Occipital lobe (tissue), 2 donors: ENCODE data around the gene ARHGAP18. TPM values are rescaled to one million over a fixed set of nuclear protein-coding genes. Genes with fewer than 3 reads are reported as not detected.

ENCODE experiments used
- DNase-seq: peaks from one replicate; lab custom pipeline; 2025; lab: John Stamatoyannopoulos, UW
- total RNA-seq: library from RNA; depleted of rRNA; stranded (reverse); fragments of >200 nt; gene quantifications from one replicate; pipeline ENCODE4 v1.2.3, GENCODE V29; 2014

ARHGAP18 gene
- total RNA-seq, 1 donor from 2014 or later = 8.6 TPM

DNA sequence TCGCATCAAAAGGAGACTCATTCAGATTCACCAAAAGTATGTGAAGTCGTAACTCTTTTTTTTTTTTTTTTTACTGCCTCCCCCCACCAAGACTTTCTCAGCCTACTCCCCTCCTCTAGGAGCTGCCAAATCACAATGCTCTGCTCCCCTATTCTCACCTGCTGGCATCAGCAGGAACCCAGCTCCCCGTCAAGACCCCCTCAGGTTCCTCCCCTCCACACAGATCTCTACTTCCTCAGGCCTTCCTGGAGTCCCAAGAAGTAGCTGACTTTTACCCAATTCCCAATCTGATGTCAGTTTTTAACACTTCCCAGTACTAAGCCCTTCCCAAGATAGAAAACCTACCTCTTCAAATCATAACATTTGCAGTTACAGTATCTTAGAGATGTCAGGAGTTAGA lies 39.3 kb downstream of the ARHGAP18 start:
- no peak for DNase-seq

DNA sequence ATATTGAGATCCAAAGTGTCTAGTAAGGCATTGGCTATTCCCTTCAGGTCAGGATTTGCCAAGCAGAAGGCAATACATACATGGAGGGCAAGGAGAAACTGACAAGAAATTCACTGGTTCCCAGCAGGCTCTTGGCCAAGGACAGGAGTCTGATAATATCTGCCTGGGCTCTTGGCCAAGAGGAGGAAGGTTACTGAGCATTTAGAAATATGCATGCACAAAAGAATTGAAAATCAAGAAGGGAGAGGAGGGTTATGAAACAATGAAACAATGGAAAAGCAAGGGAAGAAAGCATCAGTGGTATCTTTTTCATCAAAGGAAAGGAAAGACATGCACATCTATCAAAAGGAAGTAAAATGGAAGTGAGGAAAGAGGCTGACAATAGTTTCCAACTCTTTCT lies 42.4 kb downstream of the ARHGAP18 start:
- no peak for DNase-seq

DNA sequence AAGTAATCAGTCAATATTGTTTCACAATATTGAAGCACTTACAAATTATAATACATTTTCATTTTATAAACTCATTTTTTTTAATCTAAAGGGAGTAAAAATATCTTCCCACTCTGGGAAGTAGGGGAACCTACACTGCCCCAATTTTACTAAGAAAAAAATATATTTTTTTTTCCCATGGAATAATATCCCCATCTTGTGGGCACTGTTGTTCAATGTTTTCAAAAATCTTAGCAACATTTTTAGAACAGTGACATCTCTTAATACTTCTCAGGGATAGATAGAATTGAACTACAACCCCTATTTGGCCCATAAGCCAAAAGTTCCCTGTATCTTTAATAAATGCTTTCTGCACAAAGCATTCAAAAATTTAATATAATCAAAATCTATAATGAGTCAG lies 42.9 kb downstream of the ARHGAP18 start:
- no peak for DNase-seq

DNA sequence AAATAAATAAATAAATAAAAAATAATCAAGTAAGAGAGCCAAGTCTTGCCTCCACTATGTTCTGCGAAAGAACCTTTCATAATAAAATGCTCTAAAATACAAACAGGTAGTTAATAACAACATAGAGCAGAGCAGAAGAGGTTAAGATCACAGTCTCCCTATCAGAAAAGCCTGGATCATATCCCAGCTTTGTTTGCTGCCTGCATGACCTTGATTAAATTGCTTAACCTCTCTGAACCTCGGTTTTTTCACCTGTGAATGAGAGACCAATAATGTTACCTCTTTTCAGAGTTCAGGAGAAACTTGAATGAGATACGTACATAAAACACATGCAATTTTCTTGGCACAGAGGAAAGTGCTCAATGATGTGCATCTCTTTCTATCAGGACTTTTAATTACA lies 44.4 kb downstream of the ARHGAP18 start:
- DNase-seq = no peak

DNA sequence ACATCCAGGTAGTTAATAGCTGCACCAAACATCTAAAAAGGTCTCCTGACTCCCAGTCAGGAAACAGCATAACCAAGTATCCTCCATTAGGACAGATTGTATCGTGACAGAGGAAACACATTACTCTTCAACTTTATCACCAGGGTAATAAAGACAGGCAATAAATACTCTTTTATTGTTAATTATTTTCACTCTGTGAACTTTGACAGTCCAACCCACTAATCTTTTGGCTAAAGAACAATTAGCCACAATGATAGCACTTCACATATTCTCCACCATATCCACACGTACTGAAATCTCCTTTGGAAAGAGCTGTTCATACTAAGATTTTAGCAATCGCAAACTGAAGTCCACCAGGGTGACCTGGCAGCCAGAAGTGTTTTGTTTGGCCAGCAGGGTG lies 46.4 kb downstream of the ARHGAP18 start:
- DNase-seq = no peak

DNA sequence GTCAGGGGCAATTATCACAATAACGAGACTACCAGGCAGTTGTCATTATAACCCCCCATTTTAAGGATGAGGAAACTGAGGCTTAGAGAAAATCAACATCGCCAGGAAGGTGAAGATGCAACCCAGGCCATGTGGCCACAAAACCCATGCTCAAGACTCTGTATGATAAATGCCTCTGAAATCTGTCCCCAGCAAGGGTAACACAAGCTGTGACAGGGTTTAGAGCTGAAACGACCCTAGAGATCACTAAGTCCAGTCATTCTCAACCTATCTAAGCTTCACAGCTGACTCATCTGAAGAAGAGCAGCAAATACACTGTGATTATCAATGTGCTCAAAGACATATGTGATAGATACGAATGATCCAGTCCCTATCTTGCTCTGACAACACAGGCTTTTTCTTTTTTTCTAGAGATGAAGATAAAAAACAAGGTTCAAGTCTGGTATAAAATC lies 47.0 kb downstream of the ARHGAP18 start:
- DNase-seq = no peak

DNA sequence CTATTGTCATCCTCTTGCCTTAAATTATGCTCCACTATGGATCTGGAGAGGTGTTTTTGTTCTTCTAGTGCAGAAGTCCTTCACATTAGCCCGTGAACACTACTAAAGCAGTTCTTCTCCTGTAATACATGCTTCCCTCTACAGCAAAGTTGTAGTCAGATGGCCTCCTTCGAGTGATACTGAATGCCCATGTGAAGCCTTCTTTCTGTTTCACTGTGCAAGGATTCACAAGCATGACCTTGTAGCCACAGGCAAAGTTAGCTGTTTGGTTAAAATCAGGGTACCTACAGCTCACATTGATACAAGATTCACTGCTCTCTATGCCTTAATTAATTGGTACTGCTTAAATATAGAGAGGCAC lies 47.6 kb downstream of the ARHGAP18 start:
- no peak for DNase-seq

DNA sequence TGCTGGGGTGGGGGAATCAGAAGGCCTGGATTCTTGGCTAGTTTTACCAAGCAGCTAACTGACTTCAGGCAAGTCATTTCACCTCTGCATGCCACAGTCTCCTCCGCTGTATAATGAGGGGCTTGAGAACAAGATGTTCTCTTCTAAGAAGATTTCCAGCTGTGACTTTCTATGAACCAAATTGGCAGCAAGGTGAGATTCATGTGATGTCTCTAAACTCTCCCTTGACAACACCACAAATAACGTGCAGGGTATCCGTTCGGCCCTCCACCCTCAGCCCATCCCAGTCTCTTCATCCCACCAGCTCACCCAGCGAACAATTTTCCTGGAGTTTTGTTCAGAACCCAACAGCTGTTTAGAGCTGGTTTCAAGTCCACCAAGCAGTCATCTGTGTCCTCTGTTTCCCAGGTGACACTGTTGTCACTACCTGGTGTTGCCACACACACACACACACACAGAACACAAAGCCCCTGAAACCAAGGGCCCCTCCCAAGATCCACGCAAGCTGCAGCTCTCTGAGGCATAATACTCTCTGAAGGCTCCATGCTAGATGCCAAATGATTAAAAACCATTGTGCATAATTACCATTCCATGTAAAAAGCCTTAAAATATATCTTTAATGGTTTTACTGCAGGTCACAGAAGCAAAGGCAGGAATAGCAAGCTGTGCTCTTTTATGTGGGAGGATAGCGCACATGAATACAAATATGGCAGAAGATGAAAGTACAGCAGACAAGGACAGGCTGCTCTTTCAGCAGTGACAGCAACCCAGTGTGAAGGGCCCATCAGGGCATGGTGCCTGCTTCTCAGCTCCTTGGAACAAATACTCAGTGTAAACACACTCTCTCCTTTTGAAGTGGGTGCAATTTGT lies 48.2 kb downstream of the ARHGAP18 start:
- no peak for DNase-seq

DNA sequence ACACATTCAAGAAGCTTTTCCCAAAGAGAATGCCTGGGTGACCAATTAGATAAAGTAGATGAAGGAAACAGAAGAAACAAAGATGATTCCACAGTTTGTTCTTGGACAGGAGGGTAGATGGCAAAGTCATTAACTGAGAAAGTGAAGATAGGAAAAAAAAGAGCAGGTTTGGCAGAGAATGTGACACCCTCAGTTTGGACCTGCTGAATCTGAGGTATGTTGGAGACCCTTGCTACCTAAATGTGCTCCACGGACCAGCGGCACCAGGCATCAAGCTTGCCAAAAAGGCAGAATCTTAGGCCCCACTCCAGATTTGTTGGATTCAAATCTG lies 49.7 kb downstream of the ARHGAP18 start:
- DNase-seq = no peak

DNA sequence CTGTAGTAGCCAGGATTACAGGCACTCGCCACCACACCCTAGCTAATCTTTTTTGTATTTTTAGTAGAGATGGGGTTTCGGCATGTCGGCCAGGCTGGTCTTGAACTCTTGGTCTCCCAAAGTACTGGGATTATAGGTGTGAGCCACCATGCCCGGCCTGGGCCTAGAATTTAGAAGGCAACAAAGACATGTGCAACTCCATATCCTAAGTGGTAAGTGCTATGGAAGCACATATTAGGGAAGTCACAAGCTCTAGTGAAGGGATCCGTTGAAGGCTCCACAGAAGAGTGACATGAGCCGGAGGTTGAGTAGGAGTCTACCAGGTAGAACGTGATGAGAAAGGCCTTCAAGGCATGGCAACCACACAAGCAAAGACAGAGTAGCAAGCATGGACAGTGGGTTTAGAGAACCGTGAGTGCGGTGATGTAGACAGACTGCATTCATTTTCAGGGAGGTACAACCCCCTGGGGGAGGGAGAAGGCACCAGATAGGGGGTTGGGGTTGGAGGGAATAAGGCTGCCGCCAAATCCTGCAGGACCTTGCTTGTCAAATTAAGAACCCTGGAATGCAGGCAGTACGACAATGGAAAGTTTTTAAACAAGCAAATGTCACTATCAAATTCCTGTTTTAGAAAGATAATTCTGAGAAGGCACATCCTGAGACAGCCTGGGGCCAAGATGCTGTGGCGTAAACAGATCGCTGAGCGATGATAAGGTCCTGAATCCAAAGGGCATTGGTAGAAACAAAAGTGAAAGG lies 50.2 kb downstream of the ARHGAP18 start:
- no peak for DNase-seq

DNA sequence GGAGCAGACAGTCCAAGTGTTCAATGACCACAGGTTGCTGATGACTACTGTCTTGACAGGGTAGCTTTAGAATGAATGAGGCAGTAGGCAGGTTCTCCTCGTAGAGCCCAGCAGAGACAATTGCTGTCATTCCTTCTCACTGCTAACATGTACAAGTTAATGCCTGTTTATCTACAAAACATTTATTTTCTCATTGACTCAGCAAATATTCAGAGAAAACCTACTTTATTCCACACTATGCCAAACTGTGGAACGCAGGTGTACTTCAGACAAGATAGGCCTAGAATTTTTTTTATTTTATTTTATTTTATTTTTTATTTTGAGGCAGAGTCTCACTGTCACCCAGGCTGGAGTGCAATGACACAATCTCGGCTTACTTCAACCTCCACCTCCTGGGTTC lies 50.8 kb downstream of the ARHGAP18 start:
- DNase-seq = no peak

DNA sequence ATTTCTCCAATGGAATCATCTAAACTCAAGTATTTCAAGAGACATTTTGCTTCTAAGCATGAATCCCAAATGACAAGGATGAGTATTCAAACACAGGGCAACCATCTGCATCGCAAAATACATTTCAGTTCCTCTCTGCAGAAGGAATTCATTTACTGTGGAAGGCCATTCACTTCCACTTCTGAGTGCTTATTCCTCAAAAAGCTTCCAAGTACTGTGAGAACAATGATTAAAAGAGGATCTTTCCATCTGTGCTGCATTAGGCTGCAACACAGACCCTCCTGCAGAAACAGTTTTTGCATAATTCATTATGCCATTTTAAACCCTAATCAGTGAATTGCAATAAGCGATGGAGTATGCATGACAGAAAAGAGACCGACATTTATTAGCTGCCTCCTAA lies 52.5 kb downstream of the ARHGAP18 start:
- DNase-seq = no peak

DNA sequence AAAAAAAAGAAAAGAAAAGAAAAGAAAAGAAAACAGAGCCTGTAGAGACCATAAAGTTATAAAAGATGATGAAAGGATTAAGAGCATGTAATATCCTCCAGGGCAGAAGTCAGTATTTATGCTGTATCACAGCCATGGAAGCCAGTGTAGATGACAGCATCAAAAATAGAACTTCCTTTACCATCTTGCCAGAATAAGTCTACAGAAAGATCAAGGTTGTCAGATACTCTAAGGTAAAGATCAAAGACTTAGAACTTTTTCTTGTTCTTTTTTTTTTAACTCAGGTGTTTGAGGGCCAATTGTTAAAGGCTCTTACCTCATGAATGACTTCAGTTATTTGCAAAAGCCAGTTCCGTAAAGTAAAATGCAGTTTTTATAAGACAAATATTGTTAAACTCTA lies 54.6 kb downstream of the ARHGAP18 start:
- no peak for DNase-seq

DNA sequence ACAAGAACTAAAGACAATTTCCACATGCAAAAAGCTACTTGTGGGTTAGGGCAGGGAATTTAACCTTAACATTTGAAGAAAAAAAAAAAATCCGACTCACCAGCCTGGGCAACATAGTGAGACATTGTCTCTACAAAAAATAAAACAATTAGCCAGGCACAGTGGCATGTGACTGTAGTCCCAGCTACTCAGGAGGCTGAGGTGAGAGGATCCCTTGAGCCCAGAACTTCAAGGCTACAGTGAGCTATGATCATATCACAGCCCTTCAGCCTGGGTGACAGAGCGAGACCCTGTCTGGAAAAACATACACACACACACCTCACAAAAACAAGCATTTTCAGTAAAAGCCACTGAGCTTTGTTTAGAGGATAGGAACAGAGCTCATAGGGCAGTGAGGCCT lies 56.2 kb downstream of the ARHGAP18 start:
- no peak for DNase-seq

DNA sequence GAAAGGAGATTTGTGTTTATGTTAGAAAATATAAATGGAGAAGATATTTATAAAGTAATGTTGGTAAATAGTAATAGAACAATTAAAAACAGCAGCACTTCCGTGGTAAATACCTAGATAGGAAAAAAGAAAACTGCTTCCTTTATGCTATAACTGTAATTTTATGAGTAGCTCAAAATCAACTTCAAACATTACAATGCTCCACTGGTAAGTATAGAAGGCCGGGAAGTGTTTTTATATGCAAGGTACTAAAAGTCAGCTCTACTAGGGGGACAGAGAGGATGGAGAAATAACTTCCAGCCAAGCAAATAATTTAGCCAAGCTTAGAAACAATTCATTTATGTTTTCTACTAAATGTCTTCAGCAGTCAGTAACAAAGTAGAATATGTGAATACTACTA lies 56.7 kb downstream of the ARHGAP18 start:
- no peak for DNase-seq

DNA sequence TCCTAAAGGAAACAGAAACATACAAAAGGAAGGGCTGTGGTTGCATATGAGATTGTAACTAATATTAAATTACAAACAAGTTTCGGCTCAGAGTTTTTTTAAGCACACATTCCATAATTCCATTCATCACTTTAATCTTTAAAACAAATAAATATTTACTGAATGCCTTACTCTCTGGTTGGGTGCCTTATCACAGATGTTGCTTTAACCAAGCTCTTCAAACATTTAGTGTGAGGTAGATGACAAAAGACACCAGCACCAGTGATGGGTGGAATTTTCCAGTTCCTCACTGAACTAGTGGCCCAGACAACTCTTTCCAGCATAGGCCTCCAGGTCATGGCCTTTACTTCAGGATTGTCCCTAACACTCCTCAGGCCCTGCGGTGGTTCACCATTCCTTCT lies 58.7 kb downstream of the ARHGAP18 start:
- DNase-seq = no peak

DNA sequence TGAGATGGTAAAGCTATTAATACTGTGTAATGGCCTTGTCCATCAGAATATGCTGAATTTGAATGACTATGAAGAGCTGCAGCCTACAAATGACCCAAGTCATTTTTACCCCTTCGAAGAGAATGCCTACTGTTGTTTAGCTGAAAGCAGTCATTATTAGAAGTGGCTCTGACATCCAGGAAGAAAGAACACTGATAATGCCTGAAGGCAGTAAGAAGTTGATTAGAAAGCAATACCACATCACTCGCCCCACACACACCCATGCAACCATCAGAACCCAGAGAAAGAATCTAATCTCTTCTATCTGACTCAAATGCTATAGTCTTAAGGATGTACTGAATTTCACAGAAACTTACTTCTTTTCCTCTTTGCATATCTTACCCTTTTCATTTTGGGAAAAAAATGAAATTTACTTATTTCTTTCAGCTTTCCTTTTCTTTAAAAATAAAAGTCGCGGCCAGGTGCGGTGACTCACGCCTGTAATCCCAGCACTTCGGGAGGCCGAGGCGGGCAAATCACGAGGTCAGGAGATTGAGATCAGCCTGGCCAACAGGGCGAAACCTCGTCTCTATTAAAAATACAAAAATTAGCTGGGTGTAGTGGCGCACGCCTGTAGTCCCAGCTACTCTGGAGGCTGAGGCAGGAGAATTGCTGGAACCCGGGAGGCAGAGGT lies 61.0 kb downstream of the ARHGAP18 start:
- DNase-seq = no peak

DNA sequence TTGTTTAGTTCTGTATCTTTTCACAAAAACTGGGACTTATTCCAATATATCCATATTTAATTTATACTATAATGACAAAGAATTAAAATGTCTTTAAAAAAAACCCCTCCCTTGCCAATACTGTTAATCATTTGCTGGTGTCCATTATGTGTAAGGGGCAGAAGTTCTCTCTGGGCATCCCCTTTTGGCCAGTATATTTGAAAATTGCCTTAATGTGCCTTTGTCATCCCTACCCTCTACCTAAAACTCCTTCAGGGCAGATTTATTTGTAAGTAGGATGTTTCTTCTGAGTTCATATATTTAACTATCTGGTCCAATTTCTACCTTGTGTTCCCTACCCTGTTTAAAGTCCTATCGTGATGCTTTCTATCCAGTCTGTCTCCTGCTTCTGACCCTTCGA lies 62.9 kb downstream of the ARHGAP18 start:
- no peak for DNase-seq

DNA sequence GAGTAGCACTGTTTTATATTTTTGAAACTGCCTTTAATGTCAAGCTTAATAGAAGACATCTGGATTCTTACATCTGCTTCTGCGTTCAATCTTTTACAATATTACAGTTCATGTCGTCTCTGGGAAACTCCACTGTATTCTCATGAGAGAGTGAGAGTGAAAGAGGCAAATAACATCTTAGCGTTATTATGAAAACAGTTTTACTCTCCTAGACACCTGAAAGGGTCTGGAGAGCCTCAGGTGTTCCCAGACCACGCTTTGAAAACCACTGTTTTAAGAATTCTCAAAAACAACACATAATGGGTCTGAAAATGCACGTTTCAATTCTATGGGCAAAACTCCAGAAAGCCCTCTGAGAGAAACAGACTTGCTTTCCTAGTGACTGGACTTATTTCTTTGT lies 63.3 kb downstream of the ARHGAP18 start:
- DNase-seq = no peak

DNA sequence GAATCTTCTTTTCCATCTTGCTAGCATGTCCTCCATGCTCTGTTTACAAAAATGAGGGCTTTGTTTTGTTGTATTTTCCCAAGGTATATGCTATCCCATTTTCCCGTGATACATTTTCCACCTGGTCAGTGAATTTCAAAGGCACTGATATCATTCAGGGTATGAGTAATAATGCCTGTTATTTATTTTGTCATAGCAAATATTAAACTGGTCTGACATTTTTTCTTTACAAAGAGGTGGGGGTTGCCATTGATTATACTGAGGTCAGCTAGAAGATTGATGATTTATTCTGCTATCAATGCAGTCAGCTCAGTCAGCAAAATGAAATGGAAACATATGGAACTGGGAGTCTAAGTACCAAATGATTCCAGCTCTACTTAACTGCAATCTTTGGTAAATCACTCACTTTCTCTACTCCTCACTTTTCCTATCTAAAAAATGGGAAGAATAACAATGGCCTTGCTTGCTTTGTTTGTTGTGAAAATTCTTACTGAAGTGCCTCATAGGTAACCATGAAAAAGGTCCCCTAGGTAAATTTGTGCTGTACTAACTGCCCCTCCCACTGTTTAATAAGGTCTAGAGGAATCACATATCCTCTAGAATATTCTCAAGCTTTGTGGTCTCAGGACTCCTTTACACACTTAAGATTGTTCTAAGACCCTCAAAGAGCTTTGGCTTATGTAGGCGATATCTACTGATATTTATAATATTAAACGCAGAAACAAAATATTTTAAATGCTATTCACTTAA lies 64.0 kb downstream of the ARHGAP18 start:
- no peak for DNase-seq

DNA sequence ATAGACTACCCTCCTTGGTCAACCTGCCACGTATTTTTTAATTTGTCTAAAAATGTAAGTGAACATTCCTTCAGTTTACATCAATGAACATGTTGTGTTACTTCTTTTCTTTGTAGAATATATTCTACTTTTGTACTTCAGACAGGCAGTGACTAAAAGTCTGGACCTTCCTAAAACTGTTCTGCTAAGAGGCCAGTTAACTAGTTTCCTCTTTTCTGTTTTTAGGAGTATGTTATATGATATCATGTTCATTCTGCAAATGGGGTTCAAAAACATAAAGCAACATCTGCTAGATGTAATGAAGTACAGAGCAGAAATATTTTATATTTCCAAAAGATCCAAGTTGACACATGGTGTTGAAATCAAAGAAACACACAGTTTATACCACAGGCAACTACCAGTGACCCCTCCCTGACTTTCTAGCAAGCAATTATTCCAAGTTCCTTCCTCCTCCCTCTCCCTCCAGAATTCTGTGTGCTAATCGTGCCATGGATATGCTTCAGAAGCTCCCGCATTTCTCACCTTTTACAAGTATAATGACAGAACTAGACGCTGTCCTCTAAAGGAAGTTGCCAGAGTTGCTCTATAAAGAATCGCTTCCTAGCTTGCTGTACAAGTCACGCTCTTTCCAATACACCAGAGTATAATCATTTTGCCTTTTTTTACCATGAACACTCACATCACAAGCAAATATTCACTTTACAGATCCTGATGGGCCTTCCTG lies 64.7 kb downstream of the ARHGAP18 start:
- DNase-seq = no peak
